ENCODE data around the gene CAMKMT. TPM values are rescaled to one million over a fixed set of nuclear protein-coding genes. Genes with fewer than 3 reads are reported as not detected.

Gene CAMKMT
- total and polyA plus RNA-seq, 2 experiments from 2014 or later: 26.5 to 29.5 TPM

DNA sequence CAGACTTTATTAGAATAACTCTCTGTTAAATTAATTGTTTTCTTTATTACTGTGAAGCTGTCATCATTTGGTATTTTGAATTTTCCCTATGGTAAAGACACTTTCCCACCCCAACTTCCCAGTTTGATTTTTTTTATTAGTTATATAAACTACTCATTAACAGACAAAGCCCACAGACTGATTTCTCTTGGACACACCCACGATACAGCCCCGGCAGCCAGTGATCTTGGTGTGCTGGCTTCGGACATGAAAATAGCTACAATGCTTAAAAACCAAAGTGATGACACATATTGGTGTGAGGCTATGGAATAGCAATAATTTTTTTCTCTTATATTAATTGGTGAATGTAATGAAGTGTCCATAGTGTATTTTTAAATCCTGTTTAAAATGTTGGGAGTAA is 354.4 kb downstream of the CAMKMT start:
- H3K9me3 Mint-ChIP-seq: no peaks in the 10 kb centered on the region
- DNase-seq (ENCODE audit: low spot score) (no peak), ATAC-seq (no peak)
- H3K36me3 ChIP-seq (ENCODE audit: insufficient read depth): no peaks in the 10 kb centered on the region
- no peaks in the 10 kb centered on the region for H3K36me3 Mint-ChIP-seq (ENCODE audit: low read depth)
- H3K9me2 ChIP-seq (ENCODE audit: insufficient read depth): no peaks in the 10 kb centered on the region
- no peak overlapping the region for H3K4me3 ChIP-seq
- H3K4me3 Mint-ChIP-seq: no peak overlapping the region
- H3K4me1 ChIP-seq (ENCODE audit: insufficient read depth): no peaks in the 10 kb centered on the region
- no peaks in the 10 kb centered on the region for H3K27me3 ChIP-seq (ENCODE audit: insufficient read depth)
- no peak overlapping the region for H3K27ac ChIP-seq (ENCODE audit: low read depth)
- no peak for TF ChIP-seq POLR2AphosphoS5 (IDR thresholded peaks at IDR 0.05; ENCODE audit: low read depth)
- no peak for TF ChIP-seq EZH2phosphoT487 (IDR thresholded peaks at IDR 0.05; ENCODE audit: unreplicated experiment)
- TF ChIP-seq, protein P1, sequence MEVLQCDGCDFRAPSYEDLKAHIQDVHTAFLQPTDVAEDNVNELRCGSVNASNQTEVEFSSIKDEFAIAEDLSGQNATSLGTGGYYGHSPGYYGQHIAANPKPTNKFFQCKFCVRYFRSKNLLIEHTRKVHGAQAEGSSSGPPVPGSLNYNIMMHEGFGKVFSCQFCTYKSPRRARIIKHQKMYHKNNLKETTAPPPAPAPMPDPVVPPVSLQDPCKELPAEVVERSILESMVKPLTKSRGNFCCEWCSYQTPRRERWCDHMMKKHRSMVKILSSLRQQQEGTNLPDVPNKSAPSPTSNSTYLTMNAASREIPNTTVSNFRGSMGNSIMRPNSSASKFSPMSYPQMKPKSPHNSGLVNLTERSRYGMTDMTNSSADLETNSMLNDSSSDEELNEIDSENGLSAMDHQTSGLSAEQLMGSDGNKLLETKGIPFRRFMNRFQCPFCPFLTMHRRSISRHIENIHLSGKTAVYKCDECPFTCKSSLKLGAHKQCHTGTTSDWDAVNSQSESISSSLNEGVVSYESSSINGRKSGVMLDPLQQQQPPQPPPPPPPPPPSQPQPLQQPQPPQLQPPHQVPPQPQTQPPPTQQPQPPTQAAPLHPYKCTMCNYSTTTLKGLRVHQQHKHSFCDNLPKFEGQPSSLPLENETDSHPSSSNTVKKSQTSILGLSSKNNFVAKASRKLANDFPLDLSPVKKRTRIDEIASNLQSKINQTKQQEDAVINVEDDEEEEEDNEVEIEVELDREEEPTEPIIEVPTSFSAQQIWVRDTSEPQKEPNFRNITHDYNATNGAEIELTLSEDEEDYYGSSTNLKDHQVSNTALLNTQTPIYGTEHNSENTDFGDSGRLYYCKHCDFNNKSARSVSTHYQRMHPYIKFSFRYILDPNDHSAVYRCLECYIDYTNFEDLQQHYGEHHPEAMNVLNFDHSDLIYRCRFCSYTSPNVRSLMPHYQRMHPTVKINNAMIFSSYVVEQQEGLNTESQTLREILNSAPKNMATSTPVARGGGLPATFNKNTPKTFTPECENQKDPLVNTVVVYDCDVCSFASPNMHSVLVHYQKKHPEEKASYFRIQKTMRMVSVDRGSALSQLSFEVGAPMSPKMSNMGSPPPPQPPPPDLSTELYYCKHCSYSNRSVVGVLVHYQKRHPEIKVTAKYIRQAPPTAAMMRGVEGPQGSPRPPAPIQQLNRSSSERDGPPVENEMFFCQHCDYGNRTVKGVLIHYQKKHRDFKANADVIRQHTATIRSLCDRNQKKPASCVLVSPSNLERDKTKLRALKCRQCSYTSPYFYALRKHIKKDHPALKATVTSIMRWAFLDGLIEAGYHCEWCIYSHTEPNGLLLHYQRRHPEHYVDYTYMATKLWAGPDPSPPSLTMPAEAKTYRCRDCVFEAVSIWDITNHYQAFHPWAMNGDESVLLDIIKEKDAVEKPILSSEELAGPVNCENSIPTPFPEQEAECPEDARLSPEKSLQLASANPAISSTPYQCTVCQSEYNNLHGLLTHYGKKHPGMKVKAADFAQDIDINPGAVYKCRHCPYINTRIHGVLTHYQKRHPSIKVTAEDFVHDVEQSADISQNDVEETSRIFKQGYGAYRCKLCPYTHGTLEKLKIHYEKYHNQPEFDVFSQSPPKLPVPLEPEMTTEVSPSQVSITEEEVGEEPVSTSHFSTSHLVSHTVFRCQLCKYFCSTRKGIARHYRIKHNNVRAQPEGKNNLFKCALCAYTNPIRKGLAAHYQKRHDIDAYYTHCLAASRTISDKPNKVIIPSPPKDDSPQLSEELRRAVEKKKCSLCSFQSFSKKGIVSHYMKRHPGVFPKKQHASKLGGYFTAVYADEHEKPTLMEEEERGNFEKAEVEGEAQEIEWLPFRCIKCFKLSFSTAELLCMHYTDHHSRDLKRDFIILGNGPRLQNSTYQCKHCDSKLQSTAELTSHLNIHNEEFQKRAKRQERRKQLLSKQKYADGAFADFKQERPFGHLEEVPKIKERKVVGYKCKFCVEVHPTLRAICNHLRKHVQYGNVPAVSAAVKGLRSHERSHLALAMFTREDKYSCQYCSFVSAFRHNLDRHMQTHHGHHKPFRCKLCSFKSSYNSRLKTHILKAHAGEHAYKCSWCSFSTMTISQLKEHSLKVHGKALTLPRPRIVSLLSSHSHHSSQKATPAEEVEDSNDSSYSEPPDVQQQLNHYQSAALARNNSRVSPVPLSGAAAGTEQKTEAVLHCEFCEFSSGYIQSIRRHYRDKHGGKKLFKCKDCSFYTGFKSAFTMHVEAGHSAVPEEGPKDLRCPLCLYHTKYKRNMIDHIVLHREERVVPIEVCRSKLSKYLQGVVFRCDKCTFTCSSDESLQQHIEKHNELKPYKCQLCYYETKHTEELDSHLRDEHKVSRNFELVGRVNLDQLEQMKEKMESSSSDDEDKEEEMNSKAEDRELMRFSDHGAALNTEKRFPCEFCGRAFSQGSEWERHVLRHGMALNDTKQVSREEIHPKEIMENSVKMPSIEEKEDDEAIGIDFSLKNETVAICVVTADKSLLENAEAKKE (CRISPR knock-in tag; IDR thresholded peaks at IDR 0.05): no peak
- no peak for TF ChIP-seq EZH2 (IDR thresholded peaks at IDR 0.05; ENCODE audit: low read depth, unreplicated experiment)
- no peak overlapping the region for H2AFZ ChIP-seq
- H3F3A ChIP-seq (replicated peaks; ENCODE audit: low read depth): no peaks in the 10 kb centered on the region
- no peaks in the 10 kb centered on the region for H4K20me1 ChIP-seq (replicated peaks; ENCODE audit: insufficient read depth)
- no peak overlapping the region for H3K4me2 ChIP-seq
- H3K79me2 ChIP-seq (replicated peaks; ENCODE audit: insufficient read depth): no peaks in the 10 kb centered on the region
- H3K4me1 Mint-ChIP-seq: peaks cover 8% of the 10 kb centered on the region; the same call in 2 of the 3 replicates
- no peaks in the 10 kb centered on the region for H3K27me3 Mint-ChIP-seq (ENCODE audit: insufficient read depth, low read depth, poor library complexity)
- H3K27ac Mint-ChIP-seq: no peak overlapping the region

DNA sequence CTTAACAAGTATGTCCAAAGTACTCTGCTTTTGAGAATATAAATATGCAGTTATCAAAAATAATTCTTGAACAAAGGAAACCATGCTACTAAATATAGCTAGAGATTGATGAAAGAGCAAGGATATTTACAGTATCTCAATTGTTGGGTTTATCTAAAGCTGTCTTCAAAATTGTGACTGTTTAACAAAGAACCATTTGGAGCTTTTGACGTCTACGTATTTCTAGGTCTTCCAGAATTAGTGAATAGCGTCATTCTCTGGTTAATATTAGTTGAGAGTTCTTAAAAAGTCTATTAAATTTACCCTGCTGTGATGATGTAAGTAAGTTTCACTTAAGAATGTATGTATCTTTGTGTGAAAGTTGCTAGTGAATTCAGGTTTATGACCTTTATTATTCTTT is 356.7 kb downstream of the CAMKMT start:
- Histone ChIP-seq H3K36me3 (ENCODE audit: insufficient read depth) (no peaks in the 10 kb centered on the region), H3K79me2 (replicated peaks; ENCODE audit: insufficient read depth) (no peaks in the 10 kb centered on the region), H2AFZ (no peak overlapping the region), H3K4me2 (no peak overlapping the region), H4K20me1 (replicated peaks; ENCODE audit: insufficient read depth) (no peaks in the 10 kb centered on the region), H3K4me1 (ENCODE audit: insufficient read depth) (no peaks in the 10 kb centered on the region), H3K27me3 (ENCODE audit: insufficient read depth) (no peaks in the 10 kb centered on the region), H3F3A (replicated peaks; ENCODE audit: low read depth) (no peaks in the 10 kb centered on the region), H3K27ac (ENCODE audit: low read depth) (no peak overlapping the region), H3K9me2 (ENCODE audit: insufficient read depth) (no peaks in the 10 kb centered on the region), H3K4me3 (no peak overlapping the region)
- Mint-ChIP-seq H3K4me1 (peaks cover 8% of the 10 kb centered on the region; the same call in 2 of the 3 replicates), H3K4me3 (no peak overlapping the region), H3K27me3 (ENCODE audit: insufficient read depth, low read depth, poor library complexity) (no peaks in the 10 kb centered on the region), H3K27ac (no peak overlapping the region), H3K9me3 (no peaks in the 10 kb centered on the region), H3K36me3 (ENCODE audit: low read depth) (no peaks in the 10 kb centered on the region)
- DNase-seq (ENCODE audit: low spot score): no peak
- no peak for ATAC-seq
- TF ChIP-seq, protein P2, sequence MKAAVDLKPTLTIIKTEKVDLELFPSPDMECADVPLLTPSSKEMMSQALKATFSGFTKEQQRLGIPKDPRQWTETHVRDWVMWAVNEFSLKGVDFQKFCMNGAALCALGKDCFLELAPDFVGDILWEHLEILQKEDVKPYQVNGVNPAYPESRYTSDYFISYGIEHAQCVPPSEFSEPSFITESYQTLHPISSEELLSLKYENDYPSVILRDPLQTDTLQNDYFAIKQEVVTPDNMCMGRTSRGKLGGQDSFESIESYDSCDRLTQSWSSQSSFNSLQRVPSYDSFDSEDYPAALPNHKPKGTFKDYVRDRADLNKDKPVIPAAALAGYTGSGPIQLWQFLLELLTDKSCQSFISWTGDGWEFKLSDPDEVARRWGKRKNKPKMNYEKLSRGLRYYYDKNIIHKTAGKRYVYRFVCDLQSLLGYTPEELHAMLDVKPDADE (IDR thresholded peaks at IDR 0.05): no peak
- TF ChIP-seq ZNF331 (CRISPR knock-in tag; IDR thresholded peaks at IDR 0.05; ENCODE audit: low read depth) (no peak), EZH2phosphoT487 (IDR thresholded peaks at IDR 0.05; ENCODE audit: unreplicated experiment) (no peak), NANOG (IDR thresholded peaks at IDR 0.05; ENCODE audit: borderline replicate concordance) (no peak), STAT1 (IDR thresholded peaks at IDR 0.05; ENCODE audit: unreplicated experiment) (no peak)
- TF ChIP-seq, protein P3, sequence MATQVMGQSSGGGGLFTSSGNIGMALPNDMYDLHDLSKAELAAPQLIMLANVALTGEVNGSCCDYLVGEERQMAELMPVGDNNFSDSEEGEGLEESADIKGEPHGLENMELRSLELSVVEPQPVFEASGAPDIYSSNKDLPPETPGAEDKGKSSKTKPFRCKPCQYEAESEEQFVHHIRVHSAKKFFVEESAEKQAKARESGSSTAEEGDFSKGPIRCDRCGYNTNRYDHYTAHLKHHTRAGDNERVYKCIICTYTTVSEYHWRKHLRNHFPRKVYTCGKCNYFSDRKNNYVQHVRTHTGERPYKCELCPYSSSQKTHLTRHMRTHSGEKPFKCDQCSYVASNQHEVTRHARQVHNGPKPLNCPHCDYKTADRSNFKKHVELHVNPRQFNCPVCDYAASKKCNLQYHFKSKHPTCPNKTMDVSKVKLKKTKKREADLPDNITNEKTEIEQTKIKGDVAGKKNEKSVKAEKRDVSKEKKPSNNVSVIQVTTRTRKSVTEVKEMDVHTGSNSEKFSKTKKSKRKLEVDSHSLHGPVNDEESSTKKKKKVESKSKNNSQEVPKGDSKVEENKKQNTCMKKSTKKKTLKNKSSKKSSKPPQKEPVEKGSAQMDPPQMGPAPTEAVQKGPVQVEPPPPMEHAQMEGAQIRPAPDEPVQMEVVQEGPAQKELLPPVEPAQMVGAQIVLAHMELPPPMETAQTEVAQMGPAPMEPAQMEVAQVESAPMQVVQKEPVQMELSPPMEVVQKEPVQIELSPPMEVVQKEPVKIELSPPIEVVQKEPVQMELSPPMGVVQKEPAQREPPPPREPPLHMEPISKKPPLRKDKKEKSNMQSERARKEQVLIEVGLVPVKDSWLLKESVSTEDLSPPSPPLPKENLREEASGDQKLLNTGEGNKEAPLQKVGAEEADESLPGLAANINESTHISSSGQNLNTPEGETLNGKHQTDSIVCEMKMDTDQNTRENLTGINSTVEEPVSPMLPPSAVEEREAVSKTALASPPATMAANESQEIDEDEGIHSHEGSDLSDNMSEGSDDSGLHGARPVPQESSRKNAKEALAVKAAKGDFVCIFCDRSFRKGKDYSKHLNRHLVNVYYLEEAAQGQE (IDR thresholded peaks at IDR 0.05; ENCODE audit: unreplicated experiment): no peak
- TF ChIP-seq, protein P4, sequence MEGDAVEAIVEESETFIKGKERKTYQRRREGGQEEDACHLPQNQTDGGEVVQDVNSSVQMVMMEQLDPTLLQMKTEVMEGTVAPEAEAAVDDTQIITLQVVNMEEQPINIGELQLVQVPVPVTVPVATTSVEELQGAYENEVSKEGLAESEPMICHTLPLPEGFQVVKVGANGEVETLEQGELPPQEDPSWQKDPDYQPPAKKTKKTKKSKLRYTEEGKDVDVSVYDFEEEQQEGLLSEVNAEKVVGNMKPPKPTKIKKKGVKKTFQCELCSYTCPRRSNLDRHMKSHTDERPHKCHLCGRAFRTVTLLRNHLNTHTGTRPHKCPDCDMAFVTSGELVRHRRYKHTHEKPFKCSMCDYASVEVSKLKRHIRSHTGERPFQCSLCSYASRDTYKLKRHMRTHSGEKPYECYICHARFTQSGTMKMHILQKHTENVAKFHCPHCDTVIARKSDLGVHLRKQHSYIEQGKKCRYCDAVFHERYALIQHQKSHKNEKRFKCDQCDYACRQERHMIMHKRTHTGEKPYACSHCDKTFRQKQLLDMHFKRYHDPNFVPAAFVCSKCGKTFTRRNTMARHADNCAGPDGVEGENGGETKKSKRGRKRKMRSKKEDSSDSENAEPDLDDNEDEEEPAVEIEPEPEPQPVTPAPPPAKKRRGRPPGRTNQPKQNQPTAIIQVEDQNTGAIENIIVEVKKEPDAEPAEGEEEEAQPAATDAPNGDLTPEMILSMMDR (conservative IDR thresholded peaks at IDR 0.05; ENCODE audit: low read depth in 2 of 2): no peak

Data from GM23338 (cell line).